Activated CD4-positive, alpha-beta T cell treated with anti-CD3 and anti-CD28 coated beads for 36 hours (primary cell): ENCODE data around the gene FOXA2. TPM values are rescaled to one million over a fixed set of nuclear protein-coding genes. Genes with fewer than 3 reads are reported as not detected.

Source experiments
- ATAC-seq: fragments of 200-7000 bp; cut with Tn5 transposase; one replicate; pipeline ENCODE4 v1.10.0; 2021; ENCODE audit warnings: mild to moderate bottlenecking, moderate library complexity
- CTCF ChIA-PET: fragments of 350-600 bp; sonication (Branson Sonifier 250); formaldehyde crosslinking; loops from one replicate; lab custom pipeline; 2021; ENCODE audit warnings: antibody characterized with exemption; lab: Charles Lee
- POLR2A ChIA-PET: fragments of 350-600 bp; sonication (Branson Sonifier 250); formaldehyde crosslinking; loops from one replicate; lab custom pipeline; 2021; ENCODE audit warnings: antibody characterized with exemption, inconsistent platforms; lab: Charles Lee
- DNase-seq: peaks from one replicate; pipeline ENCODE4 v3.0.0-alpha.2; 2020
- H3K27ac Mint-ChIP-seq: one replicate; pipeline ENCODE4 v1.8.0; 2021; ENCODE audit warnings: mixed read lengths
- H3K27me3 Mint-ChIP-seq: one replicate; pipeline ENCODE4 v1.8.0; 2021; ENCODE audit warnings: mixed read lengths
- H3K36me3 Mint-ChIP-seq: one replicate; pipeline ENCODE4 v1.8.0; 2021; ENCODE audit warnings: low read depth, mixed read lengths
- H3K4me1 Mint-ChIP-seq: one replicate; pipeline ENCODE4 v1.8.0; 2021; ENCODE audit warnings: mixed read lengths
- H3K4me3 Mint-ChIP-seq: one replicate; pipeline ENCODE4 v1.8.0; 2021; ENCODE audit warnings: mild to moderate bottlenecking, moderate library complexity, mixed read lengths
- H3K9me3 Mint-ChIP-seq: one replicate; pipeline ENCODE4 v1.8.0; 2021; ENCODE audit warnings: low read depth, mixed read lengths
- intact Hi-C, 2 experiments: fragments of 100-400 bp; cut with DNase I in 1 of 2; cut with micrococcal nuclease in 1 of 2; formaldehyde crosslinking; loops; one replicate each; pipeline versions ENCODE4 v1.14.2 to v1.15.1; 2022 to 2024; cut with DNase I, micrococcal nuclease
- total RNA-seq, 2 experiments: library from RNA; stranded (reverse); gene quantifications; one replicate each; pipeline ENCODE4 v1.2.3, GENCODE V29; 2021

Gene FOXA2
- total RNA-seq, 2 experiments from 2014 or later: not detected

DNA sequence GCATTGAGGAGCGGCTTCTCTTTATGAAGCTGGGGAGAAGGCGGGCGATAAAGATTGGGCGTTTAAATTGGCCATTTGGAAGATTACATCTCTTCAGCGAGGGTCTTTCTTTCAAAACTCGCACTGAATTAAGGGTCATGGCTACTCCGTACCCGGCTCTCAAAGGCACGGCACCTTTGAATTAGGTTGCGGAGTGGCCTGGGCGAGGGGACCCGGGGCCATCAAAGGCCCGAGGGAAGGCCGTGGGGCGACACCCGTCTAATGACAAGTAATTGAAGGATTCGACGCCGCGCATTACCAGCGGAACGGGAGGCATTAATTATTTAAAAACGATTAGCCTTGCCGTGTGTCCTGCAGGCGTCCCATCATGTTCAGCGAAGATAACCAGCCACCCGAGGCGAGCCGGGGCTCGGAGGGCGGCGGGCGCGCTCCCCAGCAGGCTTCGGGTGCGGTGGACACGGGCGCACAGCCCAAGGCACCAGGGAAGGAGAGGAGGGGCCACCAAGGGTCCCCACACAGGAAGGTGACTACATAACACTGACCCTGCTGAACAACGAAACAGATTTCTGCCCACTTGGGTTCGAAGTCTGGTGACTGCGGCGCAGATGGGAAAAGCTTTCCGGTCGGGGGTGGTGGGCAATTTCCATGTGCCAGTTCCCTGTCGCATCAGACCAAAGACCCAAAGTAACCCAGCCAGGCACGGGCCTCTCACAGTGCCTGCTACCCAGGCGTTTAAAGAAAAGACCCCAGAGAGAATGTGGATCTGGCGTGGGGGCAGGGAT is 7.4 kb downstream of the FOXA2 start:
- CTCF ChIA-PET: no interaction called here
- Mint-ChIP-seq H3K27me3 (peaks cover 73% of the 10 kb centered on the region), H3K9me3 (no peaks in the 10 kb centered on the region), H3K4me1 (no peaks in the 10 kb centered on the region), H3K36me3 (peaks cover 6% of the 10 kb centered on the region), H3K27ac (no peak overlapping the region), H3K4me3 (no peak overlapping the region)
- intact Hi-C loops: loop anchor here (5.0 to 10.0 kb wide), 6 partner anchors 202 to 1472 kb away; partner anchors contain the start of genes LINC00237 (in 2 of the 2), NKX2-2 (in 1 of the 2), NKX2-4 (in 1 of the 2) and PAX1 (in 1 of the 2)
- POLR2A ChIA-PET: no interaction called here
- ATAC-seq: no peak
- DNase-seq: no peak

DNA sequence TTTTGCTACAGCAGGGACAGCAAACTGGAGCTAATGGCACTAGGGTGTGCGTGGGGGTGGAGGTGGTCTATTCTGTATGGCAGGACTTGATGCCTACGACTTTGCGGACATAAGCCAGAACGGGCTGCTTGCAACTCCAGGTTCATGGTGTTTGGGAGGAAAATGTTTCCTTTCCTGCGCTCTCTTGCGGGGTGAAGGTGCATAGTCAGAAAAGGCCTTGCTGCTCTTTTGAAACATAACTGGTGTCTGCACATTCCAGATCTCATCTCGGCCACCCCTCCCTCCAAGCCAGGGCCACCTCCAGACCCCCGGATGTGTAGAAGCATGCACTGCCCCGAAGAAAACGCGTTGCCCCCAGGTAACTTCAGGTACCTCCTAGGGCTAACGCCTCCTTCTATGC is 8.1 kb downstream of the FOXA2 start:
- intact Hi-C loops: loop anchor here (5.0 to 10.0 kb wide), 6 partner anchors 201 to 1471 kb away; partner anchors contain the start of genes LINC00237 (in 2 of the 2), NKX2-2 (in 1 of the 2), NKX2-4 (in 1 of the 2) and PAX1 (in 1 of the 2)
- no peaks in the 10 kb centered on the region for H3K4me1 Mint-ChIP-seq
- ATAC-seq (no peak), DNase-seq (no peak)
- H3K27ac Mint-ChIP-seq: no peak overlapping the region
- CTCF ChIA-PET: no interaction called here
- no peak overlapping the region for H3K4me3 Mint-ChIP-seq
- H3K36me3 Mint-ChIP-seq: peaks cover 2% of the 10 kb centered on the region
- POLR2A ChIA-PET: no interaction called here
- no peaks in the 10 kb centered on the region for H3K9me3 Mint-ChIP-seq
- H3K27me3 Mint-ChIP-seq: peaks cover 73% of the 10 kb centered on the region

DNA sequence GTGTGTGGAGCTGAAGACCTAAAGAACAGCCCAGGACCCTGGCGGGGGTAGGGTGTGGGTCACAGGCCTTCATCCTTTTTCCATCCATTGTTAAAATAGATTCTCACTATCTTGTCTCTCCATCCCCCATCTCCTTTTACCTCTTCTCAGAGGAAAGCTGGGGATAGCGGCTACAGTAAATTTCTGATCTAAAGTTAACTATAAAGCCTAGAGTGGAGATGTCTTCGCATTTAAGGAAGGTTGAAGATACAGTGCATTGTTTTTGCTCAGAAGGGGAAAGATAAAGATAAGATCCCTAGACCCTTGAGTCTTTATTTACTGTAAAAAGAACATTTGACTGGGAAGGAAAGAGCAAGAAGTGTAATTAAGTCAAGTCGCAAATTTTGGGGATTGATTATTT is 8.6 kb downstream of the FOXA2 start:
- Mint-ChIP-seq H3K36me3 (peaks cover 2% of the 10 kb centered on the region), H3K27me3 (peaks cover 74% of the 10 kb centered on the region), H3K4me1 (no peaks in the 10 kb centered on the region), H3K9me3 (no peaks in the 10 kb centered on the region), H3K27ac (no peak overlapping the region), H3K4me3 (no peak overlapping the region)
- ChIA-PET CTCF (no interaction called here), POLR2A (no interaction called here)
- intact Hi-C loops: loop anchor here (5.0 to 10.0 kb wide), 6 partner anchors 201 to 1471 kb away; partner anchors contain the start of genes LINC00237 (in 2 of the 2), NKX2-2 (in 1 of the 2), NKX2-4 (in 1 of the 2) and PAX1 (in 1 of the 2)
- DNase-seq (no peak), ATAC-seq (no peak)

DNA sequence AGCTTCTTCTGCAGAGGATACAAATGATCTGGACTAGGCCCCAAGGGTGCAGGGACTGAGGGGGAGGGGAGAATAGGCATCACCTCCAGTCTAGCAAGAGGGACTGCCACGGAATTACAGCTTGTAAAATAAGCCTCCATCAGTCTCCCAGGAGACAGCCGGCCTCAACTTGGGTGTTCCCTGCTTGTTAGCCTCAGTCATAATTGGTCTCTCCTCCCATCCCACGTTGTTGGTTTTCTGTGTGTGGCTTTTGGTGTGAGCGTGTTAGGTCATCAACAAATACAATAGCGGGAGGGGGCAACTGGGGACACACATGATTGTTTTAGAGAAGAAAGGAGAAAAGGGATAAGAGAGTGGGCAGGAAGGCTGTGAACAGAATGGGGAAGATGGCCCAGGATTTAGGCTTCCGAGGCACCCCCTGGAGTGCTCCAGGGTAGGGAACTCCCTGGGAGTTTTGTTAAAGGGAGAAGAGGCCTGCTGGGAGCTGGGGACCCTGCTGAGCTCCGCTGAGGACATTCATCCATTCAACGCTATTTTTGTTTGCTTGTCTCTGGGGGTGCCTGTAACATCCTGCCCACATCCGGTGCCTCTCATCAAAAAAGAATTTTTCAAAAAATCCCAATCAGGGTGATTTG is 9.2 kb downstream of the FOXA2 start:
- intact Hi-C loops: loop anchor here (5.0 to 10.0 kb wide), 6 partner anchors 200 to 1470 kb away; partner anchors contain the start of genes LINC00237 (in 2 of the 2), NKX2-2 (in 1 of the 2), NKX2-4 (in 1 of the 2) and PAX1 (in 1 of the 2)
- H3K36me3 Mint-ChIP-seq: peaks cover 2% of the 10 kb centered on the region
- H3K27ac Mint-ChIP-seq: no peak overlapping the region
- DNase-seq: no peak
- CTCF ChIA-PET: no interaction called here
- POLR2A ChIA-PET: no interaction called here
- ATAC-seq: no peak
- no peaks in the 10 kb centered on the region for H3K9me3 Mint-ChIP-seq
- H3K27me3 Mint-ChIP-seq: peaks cover 69% of the 10 kb centered on the region
- H3K4me3 Mint-ChIP-seq: no peak overlapping the region
- H3K4me1 Mint-ChIP-seq: no peaks in the 10 kb centered on the region

DNA sequence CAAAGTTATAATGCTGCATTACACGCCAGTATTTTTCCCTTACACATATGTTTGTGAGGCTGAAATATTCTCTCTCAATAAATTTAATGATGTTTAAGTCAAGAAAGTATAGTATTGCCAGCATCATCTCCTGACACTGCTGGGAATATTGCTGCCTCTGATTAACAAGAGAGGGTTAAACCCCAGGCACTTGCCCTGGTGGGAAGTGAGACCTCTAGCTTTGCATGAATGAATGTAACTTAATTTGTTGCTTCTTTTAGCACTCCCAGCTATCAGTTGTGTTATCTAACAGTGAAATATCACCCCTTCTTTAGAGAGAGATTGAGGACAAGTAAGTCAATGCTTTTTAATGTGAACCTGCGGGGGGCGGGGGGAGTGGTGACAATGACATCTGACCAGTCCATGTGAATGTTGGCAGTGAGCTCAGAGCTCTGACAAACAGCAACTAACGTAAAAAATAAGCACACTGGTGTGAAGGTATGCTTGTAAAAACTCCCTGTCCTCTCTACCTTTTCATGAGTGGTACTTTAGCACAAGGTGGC is 9.8 kb downstream of the FOXA2 start:
- ATAC-seq (no peak), DNase-seq (no peak)
- Mint-ChIP-seq H3K36me3 (peaks cover 2% of the 10 kb centered on the region), H3K27ac (no peak overlapping the region), H3K4me1 (no peaks in the 10 kb centered on the region), H3K27me3 (peaks cover 67% of the 10 kb centered on the region), H3K9me3 (no peaks in the 10 kb centered on the region), H3K4me3 (no peak overlapping the region)
- CTCF ChIA-PET: no interaction called here
- intact Hi-C loops: loop anchor here (5.0 to 10.0 kb wide), 6 partner anchors 200 to 1470 kb away; partner anchors contain the start of genes LINC00237 (in 2 of the 2), NKX2-2 (in 1 of the 2), NKX2-4 (in 1 of the 2) and PAX1 (in 1 of the 2)
- POLR2A ChIA-PET: no interaction called here

DNA sequence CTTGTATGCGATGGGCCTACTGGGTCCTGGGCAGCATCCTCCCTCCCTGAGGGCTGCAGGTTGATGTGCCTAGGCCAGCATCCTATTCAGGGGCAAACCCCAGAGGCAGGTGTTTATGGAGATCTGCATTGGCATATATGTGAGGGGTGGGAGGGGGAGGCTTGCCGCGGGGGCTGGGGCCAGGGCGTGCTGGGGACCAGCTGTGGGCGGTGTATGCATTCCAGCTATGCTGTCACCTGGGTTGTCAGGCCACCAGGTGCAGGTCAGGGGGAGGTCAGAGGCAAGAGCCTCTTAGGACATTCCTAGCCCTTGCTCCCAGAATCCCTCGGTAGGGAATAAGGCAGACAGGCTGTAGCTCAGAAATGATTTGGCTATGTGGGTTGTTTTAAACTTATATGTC is 11.9 kb downstream of the FOXA2 start:
- ATAC-seq: no peak
- Mint-ChIP-seq H3K4me3 (no peak overlapping the region), H3K36me3 (no peaks in the 10 kb centered on the region), H3K27me3 (peaks cover 70% of the 10 kb centered on the region), H3K27ac (no peak overlapping the region), H3K9me3 (no peaks in the 10 kb centered on the region), H3K4me1 (no peaks in the 10 kb centered on the region)
- intact Hi-C loops: loop anchor here (10.0 kb wide), 5 partner anchors 198 to 1468 kb away; partner anchors contain the start of genes LINC00237 (in 1 of the 2), NKX2-2 (in 1 of the 2), NKX2-4 (in 1 of the 2) and PAX1 (in 1 of the 2)
- ChIA-PET CTCF (no interaction called here), POLR2A (no interaction called here)
- no peak for DNase-seq

DNA sequence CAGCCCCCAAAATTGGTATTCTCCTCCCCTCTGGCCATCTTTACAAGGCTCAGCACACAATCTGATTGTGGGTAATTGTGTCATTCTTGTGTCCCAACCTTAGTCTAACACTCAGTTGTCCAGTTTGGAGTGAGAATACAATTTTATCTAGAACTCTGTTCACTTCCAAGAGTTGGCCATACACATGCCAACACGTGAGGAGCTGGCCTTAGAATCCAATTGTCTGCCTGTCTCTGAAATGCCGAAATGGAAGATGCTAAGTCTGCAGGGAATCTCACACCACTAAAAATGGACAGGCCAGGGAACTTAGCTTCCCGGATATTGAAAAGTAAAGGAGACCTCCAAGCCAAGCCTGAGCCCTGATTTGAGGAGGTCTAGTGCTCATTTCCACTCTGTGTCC is 12.3 kb downstream of the FOXA2 start:
- Mint-ChIP-seq H3K36me3 (no peaks in the 10 kb centered on the region), H3K27ac (no peak overlapping the region), H3K27me3 (peaks cover 71% of the 10 kb centered on the region), H3K4me1 (no peaks in the 10 kb centered on the region), H3K4me3 (no peak overlapping the region), H3K9me3 (no peaks in the 10 kb centered on the region)
- CTCF ChIA-PET: interaction anchor here (0.6 kb wide), 1 partner anchor 534 kb away, joined by 3 read pairs; no protein-coding TSS in a partner anchor
- no peak for ATAC-seq
- POLR2A ChIA-PET: no interaction called here
- intact Hi-C loops: loop anchor here (10.0 kb wide), 5 partner anchors 197 to 1467 kb away; partner anchors contain the start of genes LINC00237 (in 1 of the 2), NKX2-2 (in 1 of the 2), NKX2-4 (in 1 of the 2) and PAX1 (in 1 of the 2)
- no peak for DNase-seq

DNA sequence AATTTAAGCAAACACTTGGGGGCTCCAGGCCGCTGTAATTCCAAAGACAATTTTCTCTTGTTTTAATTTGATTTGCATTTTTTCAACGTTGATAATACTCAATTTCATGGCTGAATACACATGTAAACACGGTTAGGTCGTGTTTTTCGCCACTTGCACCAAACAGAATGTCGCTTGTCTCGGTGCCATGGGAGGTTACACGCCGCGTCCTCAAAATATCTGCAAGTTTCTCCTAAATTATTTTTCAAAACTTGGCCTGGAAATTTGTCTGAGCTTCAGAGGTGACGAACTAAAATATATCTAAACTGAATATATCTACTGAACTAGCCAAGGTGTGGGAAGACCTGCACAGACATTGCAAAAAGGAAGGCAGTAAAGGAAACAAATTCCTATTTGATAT is 15.0 kb downstream of the FOXA2 start:
- H3K27ac Mint-ChIP-seq: no peak overlapping the region
- no peaks in the 10 kb centered on the region for H3K9me3 Mint-ChIP-seq
- H3K4me3 Mint-ChIP-seq: no peak overlapping the region
- H3K4me1 Mint-ChIP-seq: no peaks in the 10 kb centered on the region
- H3K27me3 Mint-ChIP-seq: peaks cover 61% of the 10 kb centered on the region
- H3K36me3 Mint-ChIP-seq: no peaks in the 10 kb centered on the region
- ATAC-seq (no peak), DNase-seq (no peak)
- intact Hi-C loops: loop anchor here in 1 of 2 experiments (5.0 kb wide), 1 partner anchor 1052 kb away; no protein-coding TSS in a partner anchor
- ChIA-PET CTCF (no interaction called here), POLR2A (no interaction called here)

DNA sequence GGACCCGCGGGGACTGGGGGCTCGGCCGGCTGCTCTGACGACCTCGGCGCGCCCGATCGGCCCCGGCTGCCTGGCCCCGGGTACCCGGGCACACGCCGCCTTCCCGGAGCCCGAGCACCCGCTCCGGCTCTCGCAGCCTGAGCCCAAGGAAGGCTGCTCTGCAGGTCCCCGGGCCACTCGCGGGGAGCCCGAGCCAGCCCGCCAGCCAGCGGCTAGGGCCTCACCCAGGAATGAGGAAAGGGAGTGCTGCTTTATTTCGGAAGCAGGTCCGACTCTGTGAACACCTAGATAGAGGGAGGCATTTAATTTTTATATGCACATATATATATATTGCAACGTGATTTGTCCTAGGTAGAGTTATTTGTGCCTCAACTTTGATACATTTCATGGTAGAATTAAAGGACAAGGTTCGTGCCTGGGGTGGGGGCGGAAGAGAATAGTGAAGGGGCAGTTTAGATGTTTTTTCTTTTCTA is 15.5 kb downstream of the FOXA2 start:
- ChIA-PET CTCF (no interaction called here), POLR2A (no interaction called here)
- no peak overlapping the region for H3K27ac Mint-ChIP-seq
- H3K36me3 Mint-ChIP-seq: no peaks in the 10 kb centered on the region
- no peak overlapping the region for H3K4me3 Mint-ChIP-seq
- peaks cover 64% of the 10 kb centered on the region for H3K27me3 Mint-ChIP-seq
- no peaks in the 10 kb centered on the region for H3K4me1 Mint-ChIP-seq
- H3K9me3 Mint-ChIP-seq: no peaks in the 10 kb centered on the region
- ATAC-seq (no peak), DNase-seq (no peak)
- intact Hi-C loops: loop anchor here in 1 of 2 experiments (5.0 kb wide), 1 partner anchor 1052 kb away; no protein-coding TSS in a partner anchor

DNA sequence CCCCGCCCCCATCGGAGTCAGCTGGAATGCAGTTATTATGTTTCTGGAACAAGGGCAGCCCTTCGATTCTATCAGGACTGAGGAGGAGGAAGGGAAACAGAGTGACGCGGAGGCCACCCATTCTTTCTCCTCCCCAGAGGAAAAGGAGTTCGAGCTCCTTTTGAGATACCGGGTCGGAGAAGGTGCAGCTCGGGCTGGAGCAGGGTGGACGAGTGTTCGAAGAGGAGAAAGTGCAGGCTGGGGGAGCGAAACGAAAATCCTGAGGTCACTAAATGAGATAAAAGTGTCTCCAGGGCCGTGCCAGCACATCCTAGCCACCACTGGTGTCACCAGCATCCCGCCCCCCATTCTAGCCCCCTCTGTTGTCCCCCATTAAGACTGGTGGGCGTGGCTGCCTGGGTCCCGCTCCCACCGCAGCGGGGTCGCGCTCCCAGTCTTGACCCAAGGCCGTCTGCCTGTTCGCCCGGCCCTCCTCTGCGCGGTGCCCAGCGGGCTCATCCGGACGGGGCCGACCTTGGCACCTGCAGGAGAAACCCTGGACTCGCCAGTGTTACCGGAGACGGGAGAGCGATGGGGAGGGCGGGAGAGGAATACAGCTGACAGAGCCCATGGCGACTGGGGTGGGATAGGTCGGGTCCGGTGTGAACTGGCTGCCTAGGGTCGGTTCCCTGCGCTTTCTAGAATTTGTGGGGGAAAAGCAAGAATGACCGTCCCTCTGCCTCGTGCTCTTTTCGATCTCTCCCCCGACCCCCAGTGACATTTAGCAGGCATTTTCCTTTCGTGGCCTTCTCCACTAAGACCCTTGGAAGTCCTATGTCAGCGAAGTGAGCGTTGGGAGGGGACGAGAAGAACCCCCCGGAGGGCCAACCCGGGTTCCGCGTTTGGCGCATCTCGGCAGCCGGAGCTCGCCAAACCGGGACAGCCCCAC is 16.2 kb downstream of the FOXA2 start:
- intact Hi-C loops: loop anchor here in 1 of 2 experiments (2.0 to 5.0 kb wide), 2 partner anchors 15 to 1051 kb away; no protein-coding TSS in a partner anchor
- Mint-ChIP-seq H3K4me1 (no peaks in the 10 kb centered on the region), H3K4me3 (no peak overlapping the region), H3K9me3 (no peaks in the 10 kb centered on the region), H3K27ac (no peak overlapping the region), H3K27me3 (peaks cover 65% of the 10 kb centered on the region), H3K36me3 (no peaks in the 10 kb centered on the region)
- DNase-seq (no peak), ATAC-seq (no peak)
- ChIA-PET POLR2A (no interaction called here), CTCF (no interaction called here)
